Germinal center (tissue), 1 donor: ENCODE results near the gene LRRC7.

Source experiments
- DNase-seq: peaks from one replicate; pipeline ENCODE4 v3.0.0; 2012; ENCODE audit warnings: mixed read lengths, low spot score

The LRRC7 gene

GRCh38 chr1:70091811-70092210 is 524.1 kb downstream of the LRRC7 start:
- DNase-seq, result no peak

- DNase-seq, result no peak
Observed at GRCh38 chr1:70092526-70092925, 524.8 kb downstream of the LRRC7 start.

GRCh38 chr1:70093250-70093975 is 525.7 kb downstream of the LRRC7 start:
- no peak for DNase-seq

GRCh38 chr1:70101231-70101630 is 533.5 kb downstream of the LRRC7 start:
- DNase-seq, result no peak

GRCh38 chr1:70101774-70102173 is 534.1 kb downstream of the LRRC7 start:
- no peak for DNase-seq

GRCh38 chr1:70103770-70104169 is 536.0 kb downstream of the LRRC7 start:
- DNase-seq, result no peak

- no peak for DNase-seq
Observed at GRCh38 chr1:70109241-70109640, 541.5 kb downstream of the LRRC7 start.

GRCh38 chr1:70112838-70113237 is 545.1 kb downstream of the LRRC7 start:
- no peak for DNase-seq

GRCh38 chr1:70115315-70115714 is 547.6 kb downstream of the LRRC7 start:
- no peak for DNase-seq

- DNase-seq, result no peak
Observed at GRCh38 chr1:70117046-70117445, 549.3 kb downstream of the LRRC7 start.

GRCh38 chr1:70134148-70134547 is 566.4 kb downstream of the LRRC7 start:
- no peak for DNase-seq

- DNase-seq, result no peak
Observed at GRCh38 chr1:70140343-70140742, 572.6 kb downstream of the LRRC7 start.

GRCh38 chr1:70140894-70141293 is 573.2 kb downstream of the LRRC7 start:
- DNase-seq, result no peak

- no peak for DNase-seq
Observed at GRCh38 chr1:70142075-70142474, 574.4 kb downstream of the LRRC7 start.

- DNase-seq, result no peak
Observed at GRCh38 chr1:70143048-70143659, 575.4 kb downstream of the LRRC7 start.

- no peak for DNase-seq
Observed at GRCh38 chr1:70146488-70146887, 578.8 kb downstream of the LRRC7 start.

- DNase-seq, result no peak
Observed at GRCh38 chr1:70150444-70150843, 582.7 kb downstream of the LRRC7 start.

- DNase-seq, result no peak
Observed at GRCh38 chr1:70153739-70154138, 586.0 kb downstream of the LRRC7 start.

- DNase-seq, result no peak
Observed at GRCh38 chr1:70156529-70157120, 588.9 kb downstream of the LRRC7 start.

- no peak for DNase-seq
Observed at GRCh38 chr1:70164350-70164749, 596.6 kb downstream of the LRRC7 start.

- no peak for DNase-seq
Observed at GRCh38 chr1:70168283-70168682, 600.6 kb downstream of the LRRC7 start.

GRCh38 chr1:70169018-70169839 is 601.5 kb downstream of the LRRC7 start:
- no peak for DNase-seq

GRCh38 chr1:70171512-70171911 is 603.8 kb downstream of the LRRC7 start:
- no peak for DNase-seq
